IMR-90 (cell line): Measurements from ENCODE around the gene ZNF581. TPM values are rescaled to one million over a fixed set of nuclear protein-coding genes. Genes with fewer than 3 reads are reported as not detected.

Experiments used
- ATAC-seq: fragments of 200-7000 bp; cut with Tn5 transposase; 2 replicates; pipeline ENCODE4 v1.9.1; 2020; ENCODE audit warnings: low read depth, mild to moderate bottlenecking, moderate library complexity
- BruUV-seq: library from RNA; stranded (reverse); fragments of 400-500 nt; replicated peaks from 2 replicates; lab custom pipeline; 2021; lab: Mats Ljungman, UMichigan
- CTCF ChIA-PET: fragments of 300-600 bp; formaldehyde crosslinking; extraction: SDS; loops from one replicate; lab custom pipeline; 2021; ENCODE audit warnings: antibody characterized with exemption; lab: Yijun Ruan, JAX
- POLR2A ChIA-PET: fragments of 300-600 bp; sonication (Branson Sonifier 250); formaldehyde crosslinking; loops from one replicate; lab custom pipeline; 2022; ENCODE audit warnings: antibody characterized with exemption; ENCODE audit not compliant: unreplicated experiment; lab: Charles Lee
- DNase-seq: peaks from one replicate; pipeline ENCODE4 v3.0.0; 2013
- H2AFZ ChIP-seq: replicated peaks from 2 replicates; pipeline ENCODE3; 2013; ENCODE audit warnings: low read length, mild to moderate bottlenecking; ENCODE audit not compliant: poor library complexity
- H2AK5ac ChIP-seq: 2 replicates; pipeline ENCODE4 v1.6.1; 2013; ENCODE audit warnings: low read depth, low read length, inconsistent platforms
- H2AK9ac ChIP-seq: replicated peaks from 2 replicates; pipeline ENCODE3; 2013; ENCODE audit warnings: mild to moderate bottlenecking, low read depth, low read length, moderate library complexity; ENCODE audit not compliant: poor library complexity
- H2BK120ac ChIP-seq: 2 replicates; pipeline ENCODE4 v1.6.1; 2013; ENCODE audit warnings: low read depth, low read length, inconsistent platforms
- H2BK15ac ChIP-seq: 3 replicates; pipeline ENCODE4 v1.6.1; 2013; ENCODE audit warnings: low read depth, low read length, inconsistent platforms
- H2BK20ac ChIP-seq: 2 replicates; pipeline ENCODE4 v1.6.1; 2013; ENCODE audit warnings: low read depth, mild to moderate bottlenecking, inconsistent platforms, low read length, moderate library complexity
- H2BK5ac ChIP-seq: 2 replicates; pipeline ENCODE4 v1.6.1; 2013; ENCODE audit warnings: mild to moderate bottlenecking, low read depth, low read length, inconsistent platforms; ENCODE audit not compliant: poor library complexity, severe bottlenecking
- H3K14ac ChIP-seq: replicated peaks from 2 replicates; pipeline ENCODE4 v1.6.1; 2013; ENCODE audit warnings: low read depth, low read length, inconsistent platforms
- H3K18ac ChIP-seq: 2 replicates; pipeline ENCODE4 v1.6.1; 2013; ENCODE audit warnings: low read depth, low read length, control low read depth
- H3K23ac ChIP-seq: 2 replicates; pipeline ENCODE4 v1.6.1; 2013; ENCODE audit warnings: low read depth, low read length, inconsistent platforms
- H3K27ac ChIP-seq: 2 replicates; pipeline ENCODE4 v1.5.1; 2013; ENCODE audit warnings: mild to moderate bottlenecking, control low read depth, low read length; ENCODE audit not compliant: insufficient read depth
- H3K27me3 ChIP-seq: 2 replicates; pipeline ENCODE4 v1.6.1; 2013; ENCODE audit warnings: low read length; ENCODE audit not compliant: control insufficient read depth, insufficient read depth
- H3K36me3 ChIP-seq: 2 replicates; pipeline ENCODE4 v1.6.1; 2013; ENCODE audit warnings: low read length, mixed read lengths; ENCODE audit not compliant: control insufficient read depth, insufficient read depth
- H3K4ac ChIP-seq: 2 replicates; pipeline ENCODE4 v1.6.1; 2013; ENCODE audit warnings: low read depth, low read length, inconsistent platforms
- H3K4me1 ChIP-seq: 2 replicates; pipeline ENCODE4 v1.6.1; 2013; ENCODE audit warnings: low read length, mixed read lengths; ENCODE audit not compliant: control insufficient read depth, insufficient read depth
- H3K4me2 ChIP-seq: 2 replicates; pipeline ENCODE4 v1.6.1; 2013; ENCODE audit warnings: low read depth, mild to moderate bottlenecking, control low read depth, low read length, moderate library complexity
- H3K4me3 ChIP-seq: 2 replicates; pipeline ENCODE4 v1.5.1; 2013; ENCODE audit warnings: low read depth, mild to moderate bottlenecking, control low read depth, low read length, moderate library complexity; ENCODE audit not compliant: insufficient read depth
- H3K56ac ChIP-seq: 2 replicates; pipeline ENCODE4 v1.6.1; 2013; ENCODE audit warnings: low read length, inconsistent platforms; ENCODE audit not compliant: insufficient read depth; ENCODE audit errors: extremely low read depth
- H3K79me1 ChIP-seq, 2 experiments: 2 replicates each; pipeline ENCODE4 v1.6.1; 2013; ENCODE audit warnings: low read length in 2 of 2, inconsistent platforms in 1 of 2, low read depth in 1 of 2
- H3K9ac ChIP-seq: 2 replicates; pipeline ENCODE4 v1.6.1; 2013; ENCODE audit warnings: low read depth, low read length, control low read depth
- H3K9me1 ChIP-seq: 2 replicates; pipeline ENCODE4 v1.6.1; 2013; ENCODE audit warnings: low read length, inconsistent platforms; ENCODE audit not compliant: insufficient read depth
- H3K9me3 ChIP-seq: 2 replicates; pipeline ENCODE4 v1.6.1; 2013; ENCODE audit warnings: low read length; ENCODE audit not compliant: control insufficient read depth, insufficient read depth
- H4K20me1 ChIP-seq: 2 replicates; pipeline ENCODE4 v1.6.1; 2013; ENCODE audit warnings: low read length, inconsistent platforms; ENCODE audit not compliant: insufficient read depth
- H4K5ac ChIP-seq: 2 replicates; pipeline ENCODE4 v1.6.1; 2013; ENCODE audit warnings: mild to moderate bottlenecking, low read depth, low read length, control low read depth
- H4K8ac ChIP-seq, 2 experiments: 2 replicates each; pipeline ENCODE4 v1.6.1; 2013; ENCODE audit warnings: low read depth in 2 of 2, low read length in 2 of 2, control low read depth in 1 of 2, inconsistent platforms in 1 of 2
- H4K91ac ChIP-seq: 2 replicates; pipeline ENCODE4 v1.6.1; 2013; ENCODE audit warnings: low read depth, low read length, inconsistent platforms; ENCODE audit not compliant: insufficient read depth
- BHLHE40 ChIP-seq: fragments of 150-350 bp; IDR thresholded peaks from 2 replicates; pipeline ENCODE4 v1.6.1; 2016; ENCODE audit warnings: mild to moderate bottlenecking, low read depth, low read length
- CEBPB ChIP-seq: IDR thresholded peaks from 2 replicates; pipeline ENCODE4 v1.6.1; 2012; ENCODE audit warnings: low read depth, low read length, improper control_type of control experiment
- MXI1 ChIP-seq: IDR thresholded peaks from 2 replicates; pipeline ENCODE4 v1.6.1; 2012; ENCODE audit warnings: low read depth, mild to moderate bottlenecking, low read length, moderate library complexity, borderline replicate concordance
- RFX5 ChIP-seq: IDR thresholded peaks from 2 replicates; pipeline ENCODE4 v1.8.0; 2012; ENCODE audit warnings: low read depth, mild to moderate bottlenecking, low read length, moderate library complexity
- SMC3 ChIP-seq: fragments of 150-350 bp; IDR thresholded peaks from 2 replicates; pipeline ENCODE4 v1.6.1; 2016; ENCODE audit warnings: low read depth, mild to moderate bottlenecking, antibody characterized with exemption, low read length, moderate library complexity
- USF2 ChIP-seq: fragments of 150-350 bp; IDR thresholded peaks from 2 replicates; pipeline ENCODE4 v1.6.1; 2017; ENCODE audit warnings: mild to moderate bottlenecking, antibody characterized with exemption, low read length, low read depth
- WGBS, 2 experiments: methylation state at CpG; one replicate each; pipeline versions ENCODE4 v1.1.5 to v1.1.7; 2013; ENCODE audit warnings: missing lambda C conversion rate in 2 of 2; ENCODE audit not compliant: insufficient read length in 1 of 2; ENCODE audit errors: extremely low coverage in 2 of 2; 5-methylcytosine and 5-hydroxymethylcytosine counted together
- dilution Hi-C: fragments of 300-500 bp; cut with HindIII; formaldehyde crosslinking; loops from one replicate; pipeline ENCODE4 v1.14.3; 2018; ENCODE audit warnings: low sequenced_read_pairs; ENCODE audit not compliant: unreplicated experiment
- in situ Hi-C: fragments of 300-500 bp; cut with MboI; formaldehyde crosslinking; loops from 3 replicates; pipeline ENCODE4 v1.14.3; 2019; ENCODE audit warnings: low sequenced_read_pairs, inconsistent platforms, mixed read lengths
- intact Hi-C: fragments of 100-400 bp; cut with micrococcal nuclease; formaldehyde crosslinking; loops from 2 replicates; pipeline ENCODE4 v1.10.0; 2022
- polyA plus RNA-seq, 3 experiments: library from polyadenylated mRNA; depleted of rRNA; stranded (reverse); fragments of >200 nt; gene quantifications; 2 replicates each; pipeline ENCODE4 v1.2.3, GENCODE V29; 2012; ENCODE audit warnings: low replicate concordance in 1 of 3
- total RNA-seq: library from RNA; depleted of rRNA; stranded (reverse); fragments of >200 nt; gene quantifications from 2 replicates; pipeline ENCODE4 v1.2.3, GENCODE V29; 2012

Gene ZNF581
- total and polyA plus RNA-seq, 2 of the 4 experiments (the other 2 are of a cell fraction), result 9.7 to 21.9 TPM

- H3K4me3 ChIP-seq, result no peak overlapping the region
- TF ChIP-seq SMC3, result no peak
- no peak for TF ChIP-seq CEBPB
- TF ChIP-seq BHLHE40, result no peak
- no peak for TF ChIP-seq MXI1
- TF ChIP-seq RFX5, result no peak
- TF ChIP-seq USF2, result no peak
- ATAC-seq (no peak), DNase-seq (no peak)
- H3K36me3 ChIP-seq, result peaks cover 58% of the 10 kb centered on the region
- H3K4me2 ChIP-seq, result no peak overlapping the region
- no peak overlapping the region for H3K18ac ChIP-seq
- H3K9ac ChIP-seq, result no peak overlapping the region
- dilution Hi-C loops, result no loop called here
- no peak overlapping the region for H2BK20ac ChIP-seq
- no peaks in the 10 kb centered on the region for H3K9me3 ChIP-seq
- WGBS, 2 experiments, result 91 to 100% methylated on average over 3 to 11 of the region's 43 CpGs
- no peak overlapping the region for H3K27ac ChIP-seq
- no peaks in the 10 kb centered on the region for H3K27me3 ChIP-seq
- H2BK120ac ChIP-seq, result no peak overlapping the region
- H4K8ac ChIP-seq, result no peak overlapping the region
- POLR2A ChIA-PET, result no interaction called here
- no peak overlapping the region for H3K23ac ChIP-seq
- H2AK5ac ChIP-seq, result no peak overlapping the region
- H3K4ac ChIP-seq, result no peak overlapping the region
- H2BK15ac ChIP-seq, result no peak overlapping the region
- no peak overlapping the region for H3K14ac ChIP-seq
- H4K20me1 ChIP-seq, result peaks cover 78% of the 10 kb centered on the region
- BruUV-seq, result no TSS peak
- H2AK9ac ChIP-seq, result peak overlapping the region; percentile 7
- CTCF ChIA-PET, result no interaction called here
- no peak overlapping the region for H4K5ac ChIP-seq
- H3K56ac ChIP-seq, result no peak overlapping the region
- intact Hi-C loops, result no loop called here
- no peak overlapping the region for H4K91ac ChIP-seq
- no peak overlapping the region for H2AFZ ChIP-seq
- no peaks in the 10 kb centered on the region for H3K9me1 ChIP-seq
- no peak overlapping the region for H2BK5ac ChIP-seq
- H3K4me1 ChIP-seq, result 0 out of 2 replicates have a peak, but pooled peaks cover 2% of the 10 kb centered on the region
- H3K79me1 ChIP-seq, result peaks cover 19 to 53% of the 10 kb centered on the region in 2 experiments
- in situ Hi-C loops, result loop anchor here (25.0 kb wide), 2 partner anchors 1207 to 1532 kb away; partner anchors contain the start of genes CDC42EP5, CNOT3 and LENG9
These were observed 26.2 kb downstream of the ZNF581 start for GRCh38 chr19:55669418-55670279.
